Suppressor macrophage treated with lipopolysaccharide for 4 hours (primary cell): ENCODE results near the gene XYLB.
"Not testable (repeated sequence)": the region's sequence is repeated elsewhere in the genome, so short reads cannot be mapped to it uniquely, and the experiment has no call there.

Experiments used
- DNase-seq: peaks from one replicate; pipeline ENCODE4 v3.0.0-alpha.2; 2020

XYLB gene

GRCh38 chr3:38346587-38347410 is at the start of gene XYLB:
TSS of gene XYLB (plus strand) at chr3:38346785. CDS start at chr3:38346869, 84 bp downstream.
- DNase-seq, result peak; percentile 93

GRCh38 chr3:38297053-38297452 is 49.5 kb upstream of the XYLB start:
- not testable (repeated sequence) for DNase-seq

- DNase-seq, result no peak
These were observed 49.0 kb upstream of the XYLB start for GRCh38 chr3:38297537-38297936.

GRCh38 chr3:38297947-38298711 is 48.5 kb upstream of the XYLB start:
- no peak for DNase-seq

GRCh38 chr3:38306941-38307340 is 39.6 kb upstream of the XYLB start:
- DNase-seq, result no peak

- no peak for DNase-seq
These were observed 39.0 kb upstream of the XYLB start for GRCh38 chr3:38307599-38307998.

- no peak for DNase-seq
These were observed 38.1 kb upstream of the XYLB start for GRCh38 chr3:38308456-38308855.

GRCh38 chr3:38311476-38311875 is 35.1 kb upstream of the XYLB start:
- peak; percentile 67 for DNase-seq

- no peak for DNase-seq
These were observed 34.6 kb upstream of the XYLB start for GRCh38 chr3:38311941-38312340.

- no peak for DNase-seq
These were observed 34.2 kb upstream of the XYLB start for GRCh38 chr3:38312356-38312755.

GRCh38 chr3:38313263-38313662 is 33.3 kb upstream of the XYLB start:
- DNase-seq, result no peak

GRCh38 chr3:38313695-38314094 is 32.9 kb upstream of the XYLB start:
- peak; percentile 67 for DNase-seq

- no peak for DNase-seq
These were observed 32.3 kb upstream of the XYLB start for GRCh38 chr3:38314112-38314763.

- DNase-seq, result no peak
These were observed 31.7 kb upstream of the XYLB start for GRCh38 chr3:38314764-38315487.

GRCh38 chr3:38315488-38316230 is 30.9 kb upstream of the XYLB start:
- no peak for DNase-seq

- DNase-seq, result no peak
These were observed 30.0 kb upstream of the XYLB start for GRCh38 chr3:38316356-38317191.

GRCh38 chr3:38317192-38317759 is 29.3 kb upstream of the XYLB start:
- DNase-seq, result peak; percentile 51

GRCh38 chr3:38318766-38319671 is 27.6 kb upstream of the XYLB start:
- no peak for DNase-seq

GRCh38 chr3:38320638-38321037 is 25.9 kb upstream of the XYLB start:
- DNase-seq, result not testable (repeated sequence)

- DNase-seq, result no peak
These were observed 23.5 kb upstream of the XYLB start for GRCh38 chr3:38323060-38323459.
